K562 (cell line): Measurements from ENCODE around the gene SLC7A6. TPM values are rescaled to one million over a fixed set of nuclear protein-coding genes. Genes with fewer than 3 reads are reported as not detected.

Source experiments
- ATAC-seq: fragments of 200-7000 bp; cut with Tn5 transposase; 3 replicates; pipeline ENCODE4 v1.9.1; 2020; ENCODE audit warnings: moderate library complexity
- BruUV-seq: library from RNA; stranded (reverse); fragments of 400-500 nt; replicated peaks from 2 replicates; lab custom pipeline; 2021; lab: Mats Ljungman, UMichigan
- CTCF ChIA-PET: fragments of 300-600 bp; formaldehyde crosslinking; extraction: SDS; loops from one replicate; lab custom pipeline; 2021; ENCODE audit warnings: low intra/inter-chr PET ratio; lab: Yijun Ruan, JAX
- POLR2A ChIA-PET: fragments of 300-600, 350-650 bp; sonication (Branson Sonifier 250); formaldehyde crosslinking; extraction: SDS; loops from one replicate; lab custom pipeline; 2021; ENCODE audit warnings: antibody characterized with exemption, inconsistent platforms; lab: Yijun Ruan, JAX
- DNase-seq, 4 experiments: peaks; one replicate each; pipeline versions ENCODE4 v3.0.0 to v3.0.0-alpha.2; 2011 to 2018; ENCODE audit warnings: low spot score in 3 of 4, mixed read lengths in 3 of 4; ENCODE audit errors: extremely low read depth in 1 of 4
- FAIRE-seq: peaks from 2 replicates; lab custom pipeline; 2011; peaks lifted over from hg19 to GRCh38; lab: Jason Lieb, UNC
- H2AFZ ChIP-seq: 2 replicates; pipeline ENCODE4 v1.6.0; 2011; ENCODE audit warnings: low read depth, low read length, control low read depth, inconsistent platforms
- H3K27ac ChIP-seq: fragments of 200-600 bp; 3 replicates; pipeline ENCODE4 v1.8.0; 2011; ENCODE audit warnings: low read depth, mild to moderate bottlenecking, control low read depth, inconsistent platforms, low read length, moderate library complexity, mixed read lengths; ENCODE audit errors: extremely low read depth
- H3K27me3 ChIP-seq, 2 experiments: fragments of 300-600 bp in 1 of 2; 2 replicates in 1 of 2; 3 replicates in 1 of 2; pipeline versions ENCODE4 v1.6.0 to v1.8.0; 2011; ENCODE audit warnings: inconsistent platforms in 2 of 2, low read length in 2 of 2, mild to moderate bottlenecking in 1 of 2, mixed read lengths in 1 of 2, moderate library complexity in 1 of 2; ENCODE audit not compliant: control insufficient read depth in 2 of 2, insufficient read depth in 2 of 2
- H3K36me3 ChIP-seq: fragments of 300-600 bp; 3 replicates; pipeline ENCODE4 v1.8.0; 2011; ENCODE audit warnings: mild to moderate bottlenecking, low read length, inconsistent platforms; ENCODE audit not compliant: control insufficient read depth, insufficient read depth
- H3K4me1 ChIP-seq, 2 experiments: fragments of 200-600 bp in 1 of 2; replicated peaks in 1 of 2; 2 replicates in 1 of 2; 3 replicates in 1 of 2; pipeline versions ENCODE4 v1.5.1 to v1.8.0; 2011; ENCODE audit warnings: inconsistent platforms in 2 of 2, low read length in 2 of 2, mild to moderate bottlenecking in 1 of 2, mixed read lengths in 1 of 2, moderate library complexity in 1 of 2; ENCODE audit not compliant: control insufficient read depth in 2 of 2, insufficient read depth in 2 of 2
- H3K4me2 ChIP-seq: 2 replicates; pipeline ENCODE4 v1.6.1; 2011; ENCODE audit warnings: low read length, control low read depth, inconsistent platforms, mixed read lengths; ENCODE audit not compliant: insufficient read depth
- H3K4me3 ChIP-seq: fragments of 200-600 bp; sonication (generic), shearing (Covaris generic); 2 replicates; pipeline ENCODE4 v1.5.1; 2016; ENCODE audit warnings: control low read depth, inconsistent platforms
- H3K79me2 ChIP-seq: fragments of 200-600 bp; 3 replicates; pipeline ENCODE4 v1.8.0; 2011; ENCODE audit warnings: low read length, inconsistent platforms; ENCODE audit not compliant: control insufficient read depth, insufficient read depth
- H3K9ac ChIP-seq, 2 experiments: 2 replicates each; pipeline versions ENCODE4 v1.6.0 to v1.6.1; 2011; ENCODE audit warnings: low read depth in 2 of 2, low read length in 2 of 2, control low read depth in 1 of 2, inconsistent platforms in 1 of 2, mild to moderate bottlenecking in 1 of 2, mixed read lengths in 1 of 2; ENCODE audit not compliant: insufficient read depth in 1 of 2
- H3K9me1 ChIP-seq: one replicate; pipeline ENCODE4 v1.6.0; 2011; ENCODE audit warnings: inconsistent platforms, mild to moderate bottlenecking, low read length, moderate library complexity; ENCODE audit not compliant: control insufficient read depth, insufficient read depth
- H3K9me3 ChIP-seq: replicated peaks from 2 replicates; pipeline ENCODE4 v1.5.1; 2011; ENCODE audit warnings: low read depth, low read length, inconsistent platforms; ENCODE audit not compliant: control insufficient read depth, insufficient read depth
- H4K20me1 ChIP-seq: replicated peaks from 2 replicates; pipeline ENCODE4 v1.6.1; 2011; ENCODE audit warnings: low read length, inconsistent platforms, mixed read lengths; ENCODE audit not compliant: control insufficient read depth, insufficient read depth
- NFIC ChIP-seq: fragments of 450-650 bp; IDR thresholded peaks from 2 replicates; pipeline ENCODE4 v1.6.1; 2017; ENCODE audit warnings: mild to moderate bottlenecking, inconsistent platforms
- OTX1 ChIP-seq: fragments of 450-650 bp; formaldehyde crosslinking; IDR thresholded peaks from 2 replicates; pipeline ENCODE4 v1.4.0; 2022; ENCODE audit warnings: mild to moderate bottlenecking
- POLR2A ChIP-seq: fragments of 450-650 bp; conservative IDR thresholded peaks from 2 replicates; pipeline ENCODE4 v1.6.1; 2016
- POLR2AphosphoS5 ChIP-seq: IDR thresholded peaks from 2 replicates; pipeline ENCODE4 v1.6.1; 2011; ENCODE audit warnings: mild to moderate bottlenecking, low read depth, low read length, moderate library complexity; ENCODE audit not compliant: control insufficient read depth, insufficient read depth
- WGBS: fragments of 100-300 bp; shearing (Covaris generic); methylation state at CpG from one replicate; pipeline ENCODE4 v1.1.6; 2016; ENCODE audit warnings: low coverage, mixed read lengths; ENCODE audit not compliant: insufficient coverage; ENCODE audit errors: missing lambda C conversion rate; 5-methylcytosine and 5-hydroxymethylcytosine counted together
- in situ Hi-C: fragments of 300-500 bp; cut with MboI; formaldehyde crosslinking; loops from 4 replicates; pipeline ENCODE4 v1.15.0; 2018; ENCODE audit warnings: inconsistent platforms, mixed read lengths
- intact Hi-C: fragments of 100-400 bp; cut with micrococcal nuclease; formaldehyde crosslinking; loops from 2 replicates; pipeline ENCODE4 v1.14.2; 2022
- polyA plus RNA-seq, 8 experiments: library from polyadenylated mRNA; depleted of rRNA in 4 of 8; stranded (reverse) in 5 of 8; unstranded in 3 of 8; fragments of >200 nt; fragmentation: Nextera tagmentation in 2 of 8; fragmentation: Illumina TruSeq in 1 of 8; extraction: Ambion mirVana in 2 of 8; extraction: Trizol in 1 of 8; gene quantifications; 2 replicates each; pipeline versions ENCODE4 v1.2.1 to v1.2.3, GENCODE V29; 2011 to 2014; ENCODE audit warnings: inconsistent platforms in 1 of 8, missing spikeins in 1 of 8
- total RNA-seq, 7 experiments: library from RNA; depleted of rRNA in 6 of 7; stranded (reverse); fragments of >200 nt in 6 of 7; fragmentation: Illumina TruSeq in 2 of 7; extraction: Trizol in 2 of 7; gene quantifications; 2 replicates each; pipeline versions ENCODE4 v1.2.1 to v1.2.3, GENCODE V29; 2011 to 2021; ENCODE audit warnings: low replicate concordance in 1 of 7

The SLC7A6 gene
- total and polyA plus RNA-seq, 9 of the 15 experiments (the other 6 are each of a cell fraction or from before 2014, with no cell fraction given): 12.6 to 60.1 (median 29.8) TPM

- ATAC-seq: no peak
- CTCF ChIA-PET: no interaction called here
- Histone ChIP-seq H3K79me2 (no peaks in the 10 kb centered on the region), H3K9me3 (no peaks in the 10 kb centered on the region), H3K4me2 (no peak overlapping the region), H3K36me3 (peaks cover 97% of the 10 kb centered on the region), H4K20me1 (no peaks in the 10 kb centered on the region), H3K4me1 (no peaks in the 10 kb centered on the region), H3K27me3 (no peaks in the 10 kb centered on the region), H3K4me3 (no peak overlapping the region), H2AFZ (no peak overlapping the region), H3K9me1 (peaks cover 2% of the 10 kb centered on the region), H3K9ac (no peak overlapping the region), H3K27ac (no peak overlapping the region; the same call in 2 of the 3 replicates)
- 77% methylated on average over 5 of the region's 5 CpGs for WGBS
- POLR2A ChIA-PET: interaction anchor here (0.6 to 3.9 kb wide), 10 partner anchors 8 to 363 kb away, joined by 3 to 27 read pairs (median 4); partner anchors contain the start of genes PRMT7 and SLC7A6OS
- FAIRE-seq: no peak
- TF ChIP-seq OTX1 (no peak), POLR2A (peak; percentile 39; the same call in 1 of the 2 replicates), NFIC (peak; percentile 32), POLR2AphosphoS5 (0 out of 2 replicates have a peak, but pooled peaks have one; percentile 35)
- no TSS peak for BruUV-seq
- no peak for DNase-seq
- intact Hi-C loops: no loop called here
- in situ Hi-C loops: no loop called here
Observed at GRCh38 chr16:68298907-68299561, 34.7 kb downstream of the SLC7A6 start.
